ENCODE data around the gene CLPTM1L.
"Not testable (repeated sequence)": the region's sequence is repeated elsewhere in the genome, so short reads cannot be mapped to it uniquely, and the experiment has no call there.

The CLPTM1L gene

DNA sequence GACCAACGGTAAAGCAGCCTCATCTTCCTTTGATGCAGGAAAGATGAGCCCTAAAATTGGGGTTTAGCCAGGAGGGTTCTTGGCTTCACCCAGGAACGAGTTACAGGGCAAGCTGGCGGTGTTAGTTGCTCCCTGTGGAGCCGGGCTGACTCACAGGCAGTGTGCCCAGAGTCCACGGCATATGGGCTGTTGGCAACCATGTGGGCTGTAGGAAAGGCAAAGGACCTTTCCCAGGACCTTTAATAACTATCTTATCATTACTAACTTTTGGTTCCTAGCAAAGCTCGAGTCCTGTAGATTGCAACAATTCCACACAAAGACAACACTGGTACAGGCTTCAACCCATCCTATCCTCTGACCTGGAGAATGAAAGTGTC lies 29.8 kb upstream of the CLPTM1L start:
- Histone ChIP-seq H3K4me1 (ENCODE audit: low read depth, poor library complexity, severe bottlenecking) (no peaks in the 10 kb centered on the region), H3K36me3 (ENCODE audit: insufficient read depth) (no peaks in the 10 kb centered on the region), H4K20me1 (ENCODE audit: insufficient read depth) (no peaks in the 10 kb centered on the region)

GRCh38 chr5:1374030-1374678 lies 29.3 kb upstream of the CLPTM1L start:
- Histone ChIP-seq H3K27me3 (ENCODE audit: insufficient read depth, low read depth) (no peaks in the 10 kb centered on the region), H3K4me1 (ENCODE audit: low read depth, poor library complexity, severe bottlenecking) (no peaks in the 10 kb centered on the region), H3K4me2 (no peak overlapping the region), H2AFZ (ENCODE audit: low read depth) (no peak overlapping the region), H3K27ac (no peak overlapping the region), H3K4me3 (IDR thresholded peaks at IDR 0.05; ENCODE audit: insufficient read depth, low read depth, low read length) (no peak overlapping the region), H4K20me1 (ENCODE audit: insufficient read depth) (no peaks in the 10 kb centered on the region), H3K9ac (no peak overlapping the region), H3K79me2 (ENCODE audit: insufficient read depth, low read depth) (no peaks in the 10 kb centered on the region), H3K36me3 (ENCODE audit: insufficient read depth) (no peaks in the 10 kb centered on the region)
- TF ChIP-seq, protein P1, sequence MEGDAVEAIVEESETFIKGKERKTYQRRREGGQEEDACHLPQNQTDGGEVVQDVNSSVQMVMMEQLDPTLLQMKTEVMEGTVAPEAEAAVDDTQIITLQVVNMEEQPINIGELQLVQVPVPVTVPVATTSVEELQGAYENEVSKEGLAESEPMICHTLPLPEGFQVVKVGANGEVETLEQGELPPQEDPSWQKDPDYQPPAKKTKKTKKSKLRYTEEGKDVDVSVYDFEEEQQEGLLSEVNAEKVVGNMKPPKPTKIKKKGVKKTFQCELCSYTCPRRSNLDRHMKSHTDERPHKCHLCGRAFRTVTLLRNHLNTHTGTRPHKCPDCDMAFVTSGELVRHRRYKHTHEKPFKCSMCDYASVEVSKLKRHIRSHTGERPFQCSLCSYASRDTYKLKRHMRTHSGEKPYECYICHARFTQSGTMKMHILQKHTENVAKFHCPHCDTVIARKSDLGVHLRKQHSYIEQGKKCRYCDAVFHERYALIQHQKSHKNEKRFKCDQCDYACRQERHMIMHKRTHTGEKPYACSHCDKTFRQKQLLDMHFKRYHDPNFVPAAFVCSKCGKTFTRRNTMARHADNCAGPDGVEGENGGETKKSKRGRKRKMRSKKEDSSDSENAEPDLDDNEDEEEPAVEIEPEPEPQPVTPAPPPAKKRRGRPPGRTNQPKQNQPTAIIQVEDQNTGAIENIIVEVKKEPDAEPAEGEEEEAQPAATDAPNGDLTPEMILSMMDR (conservative IDR thresholded peaks at IDR 0.05; ENCODE audit: low read depth, low read length) = no peak

More for the DNA sequence above, 29.8 kb upstream of the CLPTM1L start:
- H2AFZ ChIP-seq (ENCODE audit: low read depth) = no peak overlapping the region
- no peak overlapping the region for H3K4me2 ChIP-seq
- no peak overlapping the region for H3K27ac ChIP-seq
- TF ChIP-seq, protein P1 (conservative IDR thresholded peaks at IDR 0.05; ENCODE audit: low read depth, low read length) = no peak
- no peak overlapping the region for H3K9ac ChIP-seq
- no peaks in the 10 kb centered on the region for H3K79me2 ChIP-seq (ENCODE audit: insufficient read depth, low read depth)
- H3K27me3 ChIP-seq (ENCODE audit: insufficient read depth, low read depth) = no peaks in the 10 kb centered on the region
- H3K4me3 ChIP-seq (IDR thresholded peaks at IDR 0.05; ENCODE audit: insufficient read depth, low read depth, low read length) = no peak overlapping the region

- not testable (repeated sequence) for H3K4me2 ChIP-seq; H2AFZ ChIP-seq (ENCODE audit: low read depth); H3K4me1 ChIP-seq (ENCODE audit: low read depth, poor library complexity, severe bottlenecking); H3K4me3 ChIP-seq (IDR thresholded peaks at IDR 0.05; ENCODE audit: insufficient read depth, low read depth, low read length); H3K27me3 ChIP-seq (ENCODE audit: insufficient read depth, low read depth); H4K20me1 ChIP-seq (ENCODE audit: insufficient read depth); H3K27ac ChIP-seq; H3K36me3 ChIP-seq (ENCODE audit: insufficient read depth); H3K79me2 ChIP-seq (ENCODE audit: insufficient read depth, low read depth); H3K9ac ChIP-seq
Observed at GRCh38 chr5:1371972-1372342, 27.1 kb upstream of the CLPTM1L start.

DNA sequence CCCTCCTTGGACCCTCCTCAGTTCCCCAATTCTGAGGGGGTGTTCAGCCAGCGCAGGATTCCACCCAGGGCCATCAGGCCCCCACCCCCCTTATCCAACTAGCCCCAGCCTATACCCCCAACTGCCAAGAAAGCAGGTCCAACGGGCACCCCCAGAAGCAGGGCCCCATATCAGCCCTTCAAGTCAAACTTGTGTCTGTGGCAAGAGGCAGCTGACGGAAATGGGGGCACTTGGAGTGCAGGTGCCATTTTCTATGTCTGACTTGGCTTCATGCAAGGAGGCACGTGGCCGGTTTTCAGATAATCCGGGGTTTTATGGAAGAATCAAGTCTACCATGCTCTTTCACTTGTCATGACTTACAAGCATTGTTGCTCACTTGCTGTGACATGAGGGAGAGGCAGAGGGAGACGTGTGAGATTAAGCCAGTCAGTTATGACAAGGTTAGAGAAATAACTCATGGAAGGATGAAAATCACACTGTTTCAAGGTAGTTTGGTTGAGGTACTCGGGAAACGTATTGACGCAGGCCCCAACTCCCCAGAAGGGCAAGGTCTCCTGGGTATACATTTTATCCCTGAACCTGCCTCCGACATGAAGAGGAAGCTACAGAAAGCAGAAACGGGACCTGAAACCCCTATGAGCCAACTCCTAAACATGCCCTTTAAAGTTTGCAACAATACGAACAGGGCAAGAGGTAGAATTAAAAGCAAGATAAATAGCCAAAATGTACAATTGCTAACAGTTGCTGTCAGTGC lies 26.5 kb upstream of the CLPTM1L start:
- Histone ChIP-seq H3K4me1 (ENCODE audit: low read depth, poor library complexity, severe bottlenecking) (no peaks in the 10 kb centered on the region), H3K36me3 (ENCODE audit: insufficient read depth) (no peaks in the 10 kb centered on the region), H3K9ac (no peak overlapping the region), H3K4me3 (IDR thresholded peaks at IDR 0.05; ENCODE audit: insufficient read depth, low read depth, low read length) (no peak overlapping the region), H3K4me2 (no peak overlapping the region), H3K27me3 (ENCODE audit: insufficient read depth, low read depth) (no peaks in the 10 kb centered on the region), H2AFZ (ENCODE audit: low read depth) (no peak overlapping the region), H3K79me2 (ENCODE audit: insufficient read depth, low read depth) (no peaks in the 10 kb centered on the region), H3K27ac (no peak overlapping the region), H4K20me1 (ENCODE audit: insufficient read depth) (no peaks in the 10 kb centered on the region)
- TF ChIP-seq, protein P1 (conservative IDR thresholded peaks at IDR 0.05; ENCODE audit: low read depth, low read length) = no peak

DNA sequence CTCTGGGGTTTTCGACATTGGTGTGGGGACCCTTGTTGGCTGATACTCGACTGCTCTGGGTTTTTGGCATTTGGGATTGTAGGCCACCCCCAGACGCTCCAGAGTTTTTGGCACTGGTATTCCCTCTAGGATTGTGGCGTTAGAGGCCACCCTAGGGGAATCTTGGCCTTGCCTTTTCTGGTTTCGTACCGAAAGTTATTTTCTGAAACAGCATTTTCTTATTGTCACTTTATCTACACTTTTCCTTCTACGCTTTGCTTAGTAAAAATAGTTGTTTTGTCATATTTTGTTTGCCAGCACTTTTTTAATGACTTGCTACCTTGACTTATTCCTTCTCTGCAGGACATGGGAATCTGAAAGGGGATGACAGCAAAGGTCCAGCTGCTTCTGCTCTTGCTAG lies 25.1 kb upstream of the CLPTM1L start:
- TF ChIP-seq, protein P1 (conservative IDR thresholded peaks at IDR 0.05; ENCODE audit: low read depth, low read length) = no peak
- no peak overlapping the region for H3K4me3 ChIP-seq (IDR thresholded peaks at IDR 0.05; ENCODE audit: insufficient read depth, low read depth, low read length)
- H3K27me3 ChIP-seq (ENCODE audit: insufficient read depth, low read depth) = no peaks in the 10 kb centered on the region
- H3K27ac ChIP-seq = no peak overlapping the region
- H4K20me1 ChIP-seq (ENCODE audit: insufficient read depth) = no peaks in the 10 kb centered on the region
- no peak overlapping the region for H2AFZ ChIP-seq (ENCODE audit: low read depth)
- H3K4me2 ChIP-seq = no peak overlapping the region
- H3K36me3 ChIP-seq (ENCODE audit: insufficient read depth) = no peaks in the 10 kb centered on the region
- H3K9ac ChIP-seq = no peak overlapping the region
- H3K4me1 ChIP-seq (ENCODE audit: low read depth, poor library complexity, severe bottlenecking) = no peaks in the 10 kb centered on the region
- no peaks in the 10 kb centered on the region for H3K79me2 ChIP-seq (ENCODE audit: insufficient read depth, low read depth)
